B cell (primary cell): ENCODE data around the gene OCA2. TPM values are rescaled to one million over a fixed set of nuclear protein-coding genes. Genes with fewer than 3 reads are reported as not detected.

Source experiments
- ATAC-seq: fragments of 200-7000 bp; cut with Tn5 transposase; one replicate; pipeline ENCODE4 v1.10.0; 2021; ENCODE audit warnings: low read depth, mild to moderate bottlenecking, moderate number of reproducible peaks, moderate library complexity
- CTCF ChIA-PET: fragments of 350-600 bp; sonication (Branson Sonifier 250); formaldehyde crosslinking; loops from one replicate; lab custom pipeline; 2021; ENCODE audit warnings: antibody characterized with exemption, inconsistent platforms; lab: Charles Lee
- POLR2A ChIA-PET: fragments of 350-600 bp; sonication (Branson Sonifier 250); formaldehyde crosslinking; loops from one replicate; lab custom pipeline; 2021; ENCODE audit warnings: antibody characterized with exemption; lab: Charles Lee
- DNase-seq: peaks from one replicate; pipeline ENCODE4 v3.0.0; 2013
- H2AFZ ChIP-seq: 2 replicates; pipeline ENCODE4 v1.6.1; 2012; ENCODE audit warnings: mild to moderate bottlenecking, low read depth, low read length; ENCODE audit not compliant: insufficient read depth, poor library complexity, severe bottlenecking
- H3K27ac ChIP-seq, 2 donors: 1 replicate in 1 of 2; 2 replicates in 1 of 2; pipeline ENCODE4 v1.5.1; 2012 to 2013; ENCODE audit warnings: low read length in 2 of 2, mild to moderate bottlenecking in 2 of 2, moderate library complexity in 1 of 2
- H3K27me3 ChIP-seq, 4 experiments: fragments of 200-600 bp in 1 of 4; sonication (generic) in 1 of 4; replicated peaks in 1 of 4; 1 replicate in 2 of 4; 2 replicates in 2 of 4; pipeline versions ENCODE4 v1.6.1 to v1.7.0; 2013 to 2016; ENCODE audit warnings: low read length in 3 of 4, mild to moderate bottlenecking in 2 of 4, mixed read lengths in 1 of 4, moderate library complexity in 1 of 4; ENCODE audit not compliant: insufficient read depth in 4 of 4, control insufficient read depth in 3 of 4; ENCODE audit errors: control extremely low read depth in 1 of 4
- H3K36me3 ChIP-seq, 2 experiments: replicated peaks in 1 of 2; 1 replicate in 1 of 2; 2 replicates in 1 of 2; pipeline versions ENCODE4 v1.6.1 to v1.7.1; 2013; ENCODE audit warnings: low read length in 1 of 2; ENCODE audit not compliant: insufficient read depth in 2 of 2, control insufficient read depth in 1 of 2; ENCODE audit errors: control extremely low read depth in 1 of 2, extremely low read depth in 1 of 2
- H3K4me1 ChIP-seq, 2 donors: fragments of 200-600 bp in 1 of 2; sonication (generic) in 1 of 2; 1 replicate in 1 of 2; 2 replicates in 1 of 2; pipeline versions ENCODE4 v1.5.1 to v1.6.1; 2013 to 2017; ENCODE audit warnings: low read length in 2 of 2; ENCODE audit not compliant: control insufficient read depth in 2 of 2, insufficient read depth in 2 of 2
- H3K4me2 ChIP-seq: replicated peaks from 2 replicates; pipeline ENCODE3; 2012; ENCODE audit warnings: mild to moderate bottlenecking, low read depth, low read length; ENCODE audit not compliant: poor library complexity, severe bottlenecking
- H3K4me3 ChIP-seq, 5 experiments: fragments of 200-600 bp in 1 of 5; sonication (generic) in 1 of 5; 1 replicate in 3 of 5; 2 replicates in 2 of 5; pipeline versions ENCODE4 v1.5.1 to v1.7.0; 2011 to 2016; ENCODE audit warnings: low read length in 4 of 5, mild to moderate bottlenecking in 4 of 5, low read depth in 2 of 5, control low read depth in 1 of 5, moderate library complexity in 1 of 5; ENCODE audit not compliant: insufficient read depth in 1 of 5; ENCODE audit errors: control extremely low read depth in 1 of 5, extremely low read depth in 1 of 5
- H3K79me2 ChIP-seq: fragments of 200-600 bp; sonication (generic); one replicate; pipeline ENCODE4 v1.6.0; 2016; ENCODE audit warnings: low read length; ENCODE audit not compliant: control insufficient read depth, insufficient read depth
- H3K9ac ChIP-seq: fragments of 200-600 bp; sonication (generic); 2 replicates; pipeline ENCODE4 v1.6.1; 2017; ENCODE audit warnings: mild to moderate bottlenecking, low read length, moderate library complexity
- H3K9me3 ChIP-seq, 3 donors: one replicate each; pipeline versions ENCODE4 v1.6.1 to v1.7.1; 2013; ENCODE audit warnings: low read length in 2 of 3; ENCODE audit not compliant: control insufficient read depth in 2 of 3, insufficient read depth in 1 of 3; ENCODE audit errors: control extremely low read depth in 1 of 3
- H4K20me1 ChIP-seq: 2 replicates; pipeline ENCODE4 v1.6.0; 2012; ENCODE audit warnings: mild to moderate bottlenecking, low read length; ENCODE audit not compliant: insufficient read depth, control insufficient read depth, poor library complexity, severe bottlenecking
- H3K27ac Mint-ChIP-seq: one replicate; pipeline ENCODE4 v1.8.0; 2021; ENCODE audit warnings: mixed read lengths
- H3K27me3 Mint-ChIP-seq: one replicate; pipeline ENCODE4 v1.8.0; 2021; ENCODE audit warnings: mixed read lengths
- H3K4me1 Mint-ChIP-seq: one replicate; pipeline ENCODE4 v1.8.0; 2021; ENCODE audit warnings: mixed read lengths
- H3K4me3 Mint-ChIP-seq: one replicate; pipeline ENCODE4 v1.8.0; 2021; ENCODE audit warnings: mixed read lengths
- H3K9me3 Mint-ChIP-seq: one replicate; pipeline ENCODE4 v1.8.0; 2022; ENCODE audit warnings: mixed read lengths; ENCODE audit not compliant: insufficient read depth
- EZH2 ChIP-seq: IDR thresholded peaks from 2 replicates; pipeline ENCODE4 v1.6.1; 2012; ENCODE audit warnings: borderline replicate concordance, low read depth, mild to moderate bottlenecking, moderate library complexity, low read length; ENCODE audit not compliant: insufficient read depth, poor library complexity, severe bottlenecking
- WGBS: methylation state at CpG from one replicate; pipeline ENCODE4 v1.1.5; 2013; ENCODE audit warnings: missing lambda C conversion rate; ENCODE audit not compliant: insufficient coverage; 5-methylcytosine and 5-hydroxymethylcytosine counted together
- intact Hi-C: fragments of 100-400 bp; cut with micrococcal nuclease; formaldehyde crosslinking; loops from one replicate; pipeline ENCODE4 v1.10.0; 2022
- polyA plus RNA-seq: library from polyadenylated mRNA; depleted of rRNA; stranded (reverse); fragments of >200 nt; gene quantifications from 2 replicates; pipeline ENCODE4 v1.2.3, GENCODE V29; 2012
- total RNA-seq, 2 donors: library from RNA; stranded (reverse); fragments of 120-200 nt in 1 of 2; gene quantifications; 1 replicate in 1 of 2; 2 replicates in 1 of 2; pipeline versions ENCODE4 v1.2.3 to v1.2.4, GENCODE V29; 2013 to 2022
- TF ChIP-seq, protein P1 (sequence below): fragments of 200-600 bp; IDR thresholded peaks from one replicate; pipeline ENCODE4 v1.8.0; 2022; ENCODE audit warnings: antibody characterized with exemption, mild to moderate bottlenecking

The OCA2 gene
- total and polyA plus RNA-seq, 2 donors (not counting 1 experiment from before 2014, with no cell fraction given), result 0.12 TPM; not detected in 1

DNA sequence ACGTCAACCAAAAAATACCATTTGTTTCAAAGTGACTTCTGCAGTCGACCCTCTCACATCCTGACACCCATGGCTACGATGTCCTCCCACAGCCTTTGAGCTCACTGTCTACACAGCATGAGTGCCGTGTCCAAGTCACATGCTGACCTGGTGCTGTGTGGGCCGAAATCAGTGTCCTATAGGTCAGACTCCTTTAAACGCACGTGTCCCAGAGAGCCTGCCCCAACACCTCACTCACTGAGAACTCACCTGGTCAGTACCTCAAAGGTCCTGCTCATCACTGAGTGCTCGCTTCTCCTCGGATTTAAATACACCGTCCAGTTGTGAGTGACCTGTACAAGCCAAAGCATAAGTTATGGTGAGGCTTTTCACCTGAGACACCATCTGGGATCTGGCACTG is 83.3 kb downstream of the OCA2 start:
- 87% methylated on average over 10 of the region's 10 CpGs for WGBS
- Mint-ChIP-seq H3K4me3 (no peak overlapping the region), H3K4me1 (no peaks in the 10 kb centered on the region), H3K27ac (no peak overlapping the region), H3K9me3 (no peaks in the 10 kb centered on the region), H3K27me3 (no peaks in the 10 kb centered on the region)
- no peaks in the 10 kb centered on the region for H3K36me3 ChIP-seq
- H3K27me3 ChIP-seq, result no peaks in the 10 kb centered on the region
- ATAC-seq (no peak), DNase-seq (no peak)
- no peaks in the 10 kb centered on the region for H3K79me2 ChIP-seq
- H3K27ac ChIP-seq, result no peak overlapping the region
- intact Hi-C loops, result no loop called here
- no peaks in the 10 kb centered on the region for H4K20me1 ChIP-seq
- H3K4me2 ChIP-seq, result no peak overlapping the region
- H3K9ac ChIP-seq, result no peak overlapping the region
- H3K4me3 ChIP-seq, result no peak overlapping the region
- H3K4me1 ChIP-seq, result no peaks in the 10 kb centered on the region
- H2AFZ ChIP-seq, result no peak overlapping the region
- CTCF ChIA-PET, result no interaction called here
- POLR2A ChIA-PET, result no interaction called here
- H3K9me3 ChIP-seq, result no peaks in the 10 kb centered on the region
- TF ChIP-seq, protein P1, sequence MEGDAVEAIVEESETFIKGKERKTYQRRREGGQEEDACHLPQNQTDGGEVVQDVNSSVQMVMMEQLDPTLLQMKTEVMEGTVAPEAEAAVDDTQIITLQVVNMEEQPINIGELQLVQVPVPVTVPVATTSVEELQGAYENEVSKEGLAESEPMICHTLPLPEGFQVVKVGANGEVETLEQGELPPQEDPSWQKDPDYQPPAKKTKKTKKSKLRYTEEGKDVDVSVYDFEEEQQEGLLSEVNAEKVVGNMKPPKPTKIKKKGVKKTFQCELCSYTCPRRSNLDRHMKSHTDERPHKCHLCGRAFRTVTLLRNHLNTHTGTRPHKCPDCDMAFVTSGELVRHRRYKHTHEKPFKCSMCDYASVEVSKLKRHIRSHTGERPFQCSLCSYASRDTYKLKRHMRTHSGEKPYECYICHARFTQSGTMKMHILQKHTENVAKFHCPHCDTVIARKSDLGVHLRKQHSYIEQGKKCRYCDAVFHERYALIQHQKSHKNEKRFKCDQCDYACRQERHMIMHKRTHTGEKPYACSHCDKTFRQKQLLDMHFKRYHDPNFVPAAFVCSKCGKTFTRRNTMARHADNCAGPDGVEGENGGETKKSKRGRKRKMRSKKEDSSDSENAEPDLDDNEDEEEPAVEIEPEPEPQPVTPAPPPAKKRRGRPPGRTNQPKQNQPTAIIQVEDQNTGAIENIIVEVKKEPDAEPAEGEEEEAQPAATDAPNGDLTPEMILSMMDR, result no peak
- no peak for TF ChIP-seq EZH2

DNA sequence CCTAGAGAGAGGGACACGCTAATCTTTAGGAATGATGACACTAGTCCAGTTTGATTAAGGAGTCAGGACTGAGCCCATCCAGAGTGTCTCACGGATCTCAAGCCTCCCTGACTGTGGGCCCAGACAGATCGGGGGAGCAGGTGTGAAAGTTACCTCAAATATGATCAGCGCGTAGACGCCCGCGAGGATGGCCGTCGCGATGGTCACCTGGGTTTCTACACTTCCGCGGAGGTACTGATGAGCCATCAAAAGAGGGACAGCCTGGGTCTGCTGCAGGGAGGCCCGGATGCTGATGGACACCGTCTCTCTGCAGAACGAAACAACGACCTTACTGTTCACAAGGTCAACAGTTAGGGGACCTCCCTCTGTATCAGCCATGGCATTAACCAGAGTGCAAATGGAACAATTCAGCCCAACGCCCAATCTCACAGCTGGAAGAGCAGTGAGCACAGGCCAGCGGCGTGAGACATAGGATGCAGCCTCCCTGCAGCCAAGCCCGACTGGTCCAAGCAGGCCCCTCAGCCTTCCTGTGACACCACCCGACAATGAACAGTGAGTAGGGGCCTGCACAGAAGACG is 84.4 kb downstream of the OCA2 start:
- no peak overlapping the region for H3K27ac Mint-ChIP-seq
- Histone ChIP-seq H3K4me2 (no peak overlapping the region), H2AFZ (no peak overlapping the region), H3K9ac (no peak overlapping the region), H3K4me3 (no peak overlapping the region), H4K20me1 (no peaks in the 10 kb centered on the region), H3K79me2 (no peaks in the 10 kb centered on the region), H3K4me1 (no peaks in the 10 kb centered on the region), H3K36me3 (no peaks in the 10 kb centered on the region), H3K27ac (no peak overlapping the region), H3K27me3 (no peaks in the 10 kb centered on the region), H3K9me3 (no peaks in the 10 kb centered on the region)
- H3K4me3 Mint-ChIP-seq, result no peak overlapping the region
- WGBS, result 97% methylated on average over 22 of the region's 23 CpGs
- H3K4me1 Mint-ChIP-seq, result no peaks in the 10 kb centered on the region
- ATAC-seq (no peak), DNase-seq (no peak)
- no peak for TF ChIP-seq EZH2
- TF ChIP-seq, protein P1, result no peak
- POLR2A ChIA-PET, result no interaction called here
- no peaks in the 10 kb centered on the region for H3K27me3 Mint-ChIP-seq
- CTCF ChIA-PET, result no interaction called here
- H3K9me3 Mint-ChIP-seq, result no peaks in the 10 kb centered on the region
- intact Hi-C loops, result no loop called here
